Measurements from ENCODE around the gene FAM229A.

DNA sequence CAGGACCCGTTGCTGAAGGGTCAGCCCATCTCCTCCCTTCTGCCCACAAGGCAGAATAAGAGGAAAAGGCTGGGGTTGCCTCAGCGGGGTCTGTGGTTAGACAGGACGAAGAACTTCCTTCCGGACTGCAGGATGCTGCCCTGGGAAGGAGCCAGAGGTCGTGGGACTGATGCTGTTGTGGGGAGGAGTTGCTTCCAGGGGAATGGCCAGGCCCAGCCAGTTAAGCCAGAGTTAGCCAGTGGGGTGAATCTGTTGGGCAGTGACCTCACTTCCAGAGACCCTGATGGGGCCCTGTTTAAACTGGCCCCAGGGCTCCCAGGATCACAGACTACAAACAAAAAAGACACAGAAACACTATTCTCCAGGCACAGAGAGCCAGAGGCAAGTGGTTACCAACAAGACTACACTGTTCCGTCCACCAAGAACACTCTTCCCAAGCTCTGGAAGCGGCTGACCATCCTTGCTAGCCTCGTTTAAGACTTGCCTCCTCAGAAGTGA, 13.0 kb downstream of the FAM229A start:
- TF ChIP-seq, protein P1, sequence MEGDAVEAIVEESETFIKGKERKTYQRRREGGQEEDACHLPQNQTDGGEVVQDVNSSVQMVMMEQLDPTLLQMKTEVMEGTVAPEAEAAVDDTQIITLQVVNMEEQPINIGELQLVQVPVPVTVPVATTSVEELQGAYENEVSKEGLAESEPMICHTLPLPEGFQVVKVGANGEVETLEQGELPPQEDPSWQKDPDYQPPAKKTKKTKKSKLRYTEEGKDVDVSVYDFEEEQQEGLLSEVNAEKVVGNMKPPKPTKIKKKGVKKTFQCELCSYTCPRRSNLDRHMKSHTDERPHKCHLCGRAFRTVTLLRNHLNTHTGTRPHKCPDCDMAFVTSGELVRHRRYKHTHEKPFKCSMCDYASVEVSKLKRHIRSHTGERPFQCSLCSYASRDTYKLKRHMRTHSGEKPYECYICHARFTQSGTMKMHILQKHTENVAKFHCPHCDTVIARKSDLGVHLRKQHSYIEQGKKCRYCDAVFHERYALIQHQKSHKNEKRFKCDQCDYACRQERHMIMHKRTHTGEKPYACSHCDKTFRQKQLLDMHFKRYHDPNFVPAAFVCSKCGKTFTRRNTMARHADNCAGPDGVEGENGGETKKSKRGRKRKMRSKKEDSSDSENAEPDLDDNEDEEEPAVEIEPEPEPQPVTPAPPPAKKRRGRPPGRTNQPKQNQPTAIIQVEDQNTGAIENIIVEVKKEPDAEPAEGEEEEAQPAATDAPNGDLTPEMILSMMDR (IDR thresholded peaks at IDR 0.05): no peak
- no peak for TF ChIP-seq POLR2AphosphoS5 (IDR thresholded peaks at IDR 0.05)
- no peak for TF ChIP-seq POLR2A (IDR thresholded peaks at IDR 0.05)

Data from sigmoid colon (tissue), 4 donors.